Endodermal cell (in vitro differentiated cells): ENCODE data around the gene CALD1. TPM values are rescaled to one million over a fixed set of nuclear protein-coding genes. Genes with fewer than 3 reads are reported as not detected.

Experiments used
- DNase-seq: peaks from one replicate; pipeline ENCODE4 v3.0.0-alpha.2; 2017
- H3K27ac ChIP-seq: 2 replicates; pipeline ENCODE4 v1.5.1; 2013; ENCODE audit warnings: mild to moderate bottlenecking, low read depth, low read length, moderate library complexity
- H3K27me3 ChIP-seq: 2 replicates; pipeline ENCODE4 v1.6.1; 2013; ENCODE audit warnings: mild to moderate bottlenecking, low read length, moderate library complexity; ENCODE audit not compliant: insufficient read depth, control insufficient read depth, poor library complexity, severe bottlenecking
- H3K36me3 ChIP-seq: 2 replicates; pipeline ENCODE4 v1.7.0; 2013; ENCODE audit warnings: mild to moderate bottlenecking, low read length, moderate library complexity; ENCODE audit not compliant: control insufficient read depth, insufficient read depth
- H3K4me1 ChIP-seq: one replicate; pipeline ENCODE4 v1.7.0; 2013; ENCODE audit warnings: low read length; ENCODE audit not compliant: control insufficient read depth, insufficient read depth
- H3K4me3 ChIP-seq: 2 replicates; pipeline ENCODE4 v1.5.1; 2013; ENCODE audit warnings: mild to moderate bottlenecking, low read length, moderate library complexity
- H3K9ac ChIP-seq: 2 replicates; pipeline ENCODE4 v1.6.1; 2013; ENCODE audit warnings: mild to moderate bottlenecking, low read length, moderate library complexity; ENCODE audit not compliant: poor library complexity, severe bottlenecking; ENCODE audit errors: extremely low read depth
- H3K9me3 ChIP-seq: 2 replicates; pipeline ENCODE4 v1.6.1; 2013; ENCODE audit warnings: mild to moderate bottlenecking, low read length, moderate library complexity; ENCODE audit not compliant: control insufficient read depth
- H3K27ac Mint-ChIP-seq: 2 replicates; pipeline ENCODE4 v1.8.0; 2020; ENCODE audit warnings: mixed read lengths
- H3K27me3 Mint-ChIP-seq: 2 replicates; pipeline ENCODE4 v1.8.0; 2021; ENCODE audit warnings: mild to moderate bottlenecking, mixed read lengths; ENCODE audit not compliant: insufficient read depth
- H3K36me3 Mint-ChIP-seq: 2 replicates; pipeline ENCODE4 v1.8.0; 2020; ENCODE audit warnings: low read depth, mixed read lengths
- H3K4me1 Mint-ChIP-seq: 2 replicates; pipeline ENCODE4 v1.8.0; 2020; ENCODE audit warnings: mixed read lengths
- H3K4me3 Mint-ChIP-seq: 2 replicates; pipeline ENCODE4 v1.8.0; 2020; ENCODE audit warnings: mild to moderate bottlenecking, moderate library complexity, mixed read lengths
- H3K9me3 Mint-ChIP-seq: 2 replicates; pipeline ENCODE4 v1.8.0; 2020; ENCODE audit warnings: mild to moderate bottlenecking, mixed read lengths
- CTCF ChIP-seq: fragments of 200-600 bp; sonication (generic); conservative IDR thresholded peaks from 2 replicates; pipeline ENCODE4 v1.5.0; 2021; ENCODE audit warnings: antibody characterized with exemption, mild to moderate bottlenecking
- WGBS, 2 experiments: methylation state at CpG; one replicate each; pipeline versions ENCODE4 v1.1.5 to v1.1.7; 2013; ENCODE audit warnings: missing lambda C conversion rate in 2 of 2, mixed read lengths in 1 of 2; ENCODE audit not compliant: insufficient coverage in 1 of 2, insufficient read length in 1 of 2; 5-methylcytosine and 5-hydroxymethylcytosine counted together
- total RNA-seq, 2 donors: library from RNA; stranded (reverse); fragmentation: NEBNext Ultra II Directional in 1 of 2; extraction: Animal tissue kit (Norgen Biotek cat#: 25700) in 1 of 2; gene quantifications; 2 replicates in 1 of 2; 3 replicates in 1 of 2; pipeline ENCODE4 v1.2.1, GENCODE V29; 2021

Gene CALD1
- total RNA-seq, 2 donors from 2014 or later = 111 to 132 TPM

DNA sequence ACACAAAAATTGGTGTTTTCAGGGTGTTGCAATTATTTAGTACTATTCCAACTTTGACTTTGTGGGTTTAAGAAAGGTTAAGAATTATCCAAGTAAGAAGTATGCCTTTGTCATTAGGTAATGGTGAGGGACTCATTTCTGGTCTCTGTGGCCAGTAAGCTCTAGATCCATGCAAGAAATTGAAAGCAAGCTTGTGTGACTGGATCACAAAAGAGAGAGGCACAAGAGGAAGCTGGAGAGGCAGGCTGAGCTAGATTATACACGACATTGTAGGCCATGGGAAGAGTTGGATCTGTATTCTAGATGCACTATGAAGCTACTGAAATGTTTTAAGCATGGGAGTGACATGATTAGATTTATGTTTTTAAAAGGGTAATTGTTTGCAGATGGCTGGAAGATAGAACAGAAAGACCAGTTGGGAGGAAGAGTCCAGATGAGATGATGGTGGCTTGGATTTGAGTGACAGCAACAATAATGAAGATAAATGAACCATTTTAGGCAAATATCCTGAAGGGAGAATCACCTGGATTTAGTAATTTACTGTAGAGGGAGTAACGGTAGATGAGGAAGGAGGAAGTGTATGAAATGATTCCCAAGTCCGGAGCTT lies 50.0 kb downstream of the CALD1 start:
- Mint-ChIP-seq H3K27me3 (no peaks in the 10 kb centered on the region), H3K9me3 (no peaks in the 10 kb centered on the region), H3K4me3 (no peak overlapping the region), H3K27ac (no peak overlapping the region), H3K36me3 (no peaks in the 10 kb centered on the region), H3K4me1 (no peaks in the 10 kb centered on the region)
- no peak overlapping the region for H3K9ac ChIP-seq
- no peak overlapping the region for H3K27ac ChIP-seq
- H3K9me3 ChIP-seq = no peaks in the 10 kb centered on the region
- no peaks in the 10 kb centered on the region for H3K36me3 ChIP-seq
- H3K4me1 ChIP-seq = no peaks in the 10 kb centered on the region
- TF ChIP-seq CTCF = no peak
- DNase-seq = no peak
- no peaks in the 10 kb centered on the region for H3K27me3 ChIP-seq
- 89 to 96% methylated on average over 3 of the region's 3 CpGs for WGBS, 2 experiments
- H3K4me3 ChIP-seq = no peak overlapping the region

GRCh38 chr7:134831862-134832261 lies 52.4 kb downstream of the CALD1 start:
- Mint-ChIP-seq H3K27me3 (no peaks in the 10 kb centered on the region), H3K27ac (no peak overlapping the region), H3K4me3 (no peak overlapping the region), H3K4me1 (no peaks in the 10 kb centered on the region), H3K36me3 (no peaks in the 10 kb centered on the region), H3K9me3 (no peaks in the 10 kb centered on the region)
- no peak for DNase-seq
- Histone ChIP-seq H3K27me3 (no peaks in the 10 kb centered on the region), H3K4me1 (no peaks in the 10 kb centered on the region), H3K4me3 (no peak overlapping the region), H3K27ac (no peak overlapping the region), H3K36me3 (no peaks in the 10 kb centered on the region), H3K9ac (no peak overlapping the region), H3K9me3 (no peaks in the 10 kb centered on the region)
- TF ChIP-seq CTCF = no peak
- WGBS, 2 experiments = 91 to 97% methylated on average over 14 to 15 of the region's 15 CpGs

DNA sequence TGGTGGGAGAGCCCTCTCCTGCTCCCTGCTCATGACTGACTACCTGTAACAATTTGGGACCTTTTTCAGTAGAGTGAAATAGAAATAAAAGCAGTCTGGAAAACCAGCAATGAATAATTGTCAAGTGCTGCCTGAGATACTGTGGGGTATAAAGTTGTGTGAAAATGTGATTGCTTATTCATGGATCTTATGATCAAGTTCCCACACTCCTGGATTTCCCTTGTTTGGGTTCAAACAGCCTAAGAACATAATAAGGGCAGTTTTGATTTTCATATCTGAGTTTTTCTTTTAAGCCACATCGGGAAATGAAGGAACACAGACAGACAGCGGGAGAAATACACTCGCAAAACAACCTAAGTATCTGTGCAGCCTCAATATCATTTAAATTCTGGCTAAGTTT lies 52.9 kb downstream of the CALD1 start:
- no peaks in the 10 kb centered on the region for H3K9me3 Mint-ChIP-seq
- no peak overlapping the region for H3K27ac ChIP-seq
- no peak overlapping the region for H3K4me3 ChIP-seq
- no peaks in the 10 kb centered on the region for H3K4me1 Mint-ChIP-seq
- no peak for DNase-seq
- no peak overlapping the region for H3K27ac Mint-ChIP-seq
- no peaks in the 10 kb centered on the region for H3K4me1 ChIP-seq
- TF ChIP-seq CTCF = no peak
- no peaks in the 10 kb centered on the region for H3K27me3 ChIP-seq
- no peaks in the 10 kb centered on the region for H3K27me3 Mint-ChIP-seq
- WGBS, 2 experiments = 93 to 95% methylated on average over 3 of the region's 3 CpGs
- H3K36me3 Mint-ChIP-seq = no peaks in the 10 kb centered on the region
- no peak overlapping the region for H3K4me3 Mint-ChIP-seq
- H3K9ac ChIP-seq = no peak overlapping the region
- H3K36me3 ChIP-seq = no peaks in the 10 kb centered on the region
- H3K9me3 ChIP-seq = no peaks in the 10 kb centered on the region
